HG02759 (cell line): Measurements from ENCODE around the gene LY6G5B.

Experiments used
- ATAC-seq: cut with Tn5 transposase; IDR thresholded peaks from one replicate; pipeline ENCODE4 v1.9.1; 2021; ENCODE audit warnings: mild to moderate bottlenecking, moderate library complexity; ENCODE audit not compliant: unreplicated experiment

The LY6G5B gene

DNA sequence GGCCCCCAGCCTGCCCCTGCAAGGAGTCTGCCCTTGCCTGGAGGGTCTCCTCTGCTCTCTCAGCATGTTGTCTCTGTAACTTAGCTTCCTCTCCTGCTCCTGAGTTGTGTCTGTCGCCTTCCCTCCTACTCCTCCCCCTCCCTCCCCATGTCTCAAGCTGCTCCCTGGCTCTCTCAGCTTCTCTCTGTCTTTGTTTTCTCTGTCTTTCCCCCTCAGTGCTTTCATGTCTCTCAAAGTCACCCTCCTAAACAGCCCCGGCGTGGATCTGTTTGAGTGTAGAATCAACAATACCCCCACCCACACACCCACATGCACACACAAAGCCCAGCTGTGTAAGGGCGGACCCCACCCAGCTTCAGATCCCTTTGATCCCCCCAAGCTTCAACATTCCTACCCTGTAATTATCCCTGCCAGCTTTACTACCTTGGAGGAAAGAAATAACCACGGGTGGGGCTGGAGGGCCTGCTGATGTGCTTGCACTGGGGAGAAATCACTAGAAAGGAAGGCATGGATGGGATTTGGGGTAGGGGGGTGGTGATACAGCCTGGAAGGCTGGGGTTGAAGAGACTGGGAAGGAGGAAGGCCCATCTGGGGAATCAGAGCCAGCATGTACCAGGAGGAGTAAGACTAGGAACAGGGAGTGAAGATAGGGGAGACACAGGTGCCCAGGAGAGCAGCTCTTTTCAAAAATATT, 44.4 kb downstream of the LY6G5B start:
- ATAC-seq = no peak

DNA sequence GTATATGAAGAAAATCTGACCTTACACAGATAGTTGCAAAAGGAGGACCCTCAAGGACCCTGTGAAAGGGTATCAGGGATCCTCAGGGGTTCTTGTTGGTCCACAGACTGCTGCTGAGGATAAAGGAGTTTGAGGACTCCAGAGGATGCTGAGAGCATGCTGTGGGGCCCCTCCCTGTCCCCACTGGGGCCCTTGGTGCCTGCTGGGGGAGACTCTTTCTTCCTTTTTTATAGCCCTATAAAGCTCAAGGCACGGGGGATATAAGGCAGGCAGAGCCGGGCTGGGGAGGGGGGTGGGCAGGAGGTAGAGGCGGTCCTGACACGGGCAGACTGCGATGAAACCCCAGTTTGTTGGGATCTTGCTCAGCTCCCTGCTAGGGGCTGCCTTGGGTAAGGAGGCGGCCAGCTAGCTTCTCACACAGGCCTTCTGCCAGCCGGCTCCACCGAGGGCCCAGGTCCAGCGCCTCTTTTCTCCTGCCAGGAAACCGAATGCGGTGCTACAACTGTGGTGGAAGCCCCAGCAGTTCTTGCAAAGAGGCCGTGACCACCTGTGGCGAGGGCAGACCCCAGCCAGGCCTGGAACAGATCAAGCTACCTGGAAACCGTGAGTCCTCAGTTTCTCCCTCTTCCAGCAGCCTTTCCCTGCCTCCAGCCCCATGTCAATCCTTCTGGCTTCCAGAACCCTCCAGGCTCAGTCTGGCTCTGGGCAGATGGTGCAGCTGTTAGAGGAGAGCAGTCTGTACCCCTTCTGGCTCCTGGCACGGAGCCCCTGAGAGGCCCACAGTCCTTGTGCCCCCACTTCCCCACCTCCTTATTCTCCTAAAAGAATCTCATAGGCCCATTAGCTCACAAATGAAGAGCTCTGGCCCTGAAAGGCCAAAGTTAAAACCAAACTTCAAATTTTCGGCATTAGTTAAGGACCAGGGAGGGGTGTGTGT, 45.5 kb downstream of the LY6G5B start, which contains the start of gene LY6G6D:
Gene LY6G6D (plus strand): TSS at position 327 of the 937 bp plus-strand sequence. CDS start 8 bp downstream, at position 335.
- ATAC-seq = no peak

DNA sequence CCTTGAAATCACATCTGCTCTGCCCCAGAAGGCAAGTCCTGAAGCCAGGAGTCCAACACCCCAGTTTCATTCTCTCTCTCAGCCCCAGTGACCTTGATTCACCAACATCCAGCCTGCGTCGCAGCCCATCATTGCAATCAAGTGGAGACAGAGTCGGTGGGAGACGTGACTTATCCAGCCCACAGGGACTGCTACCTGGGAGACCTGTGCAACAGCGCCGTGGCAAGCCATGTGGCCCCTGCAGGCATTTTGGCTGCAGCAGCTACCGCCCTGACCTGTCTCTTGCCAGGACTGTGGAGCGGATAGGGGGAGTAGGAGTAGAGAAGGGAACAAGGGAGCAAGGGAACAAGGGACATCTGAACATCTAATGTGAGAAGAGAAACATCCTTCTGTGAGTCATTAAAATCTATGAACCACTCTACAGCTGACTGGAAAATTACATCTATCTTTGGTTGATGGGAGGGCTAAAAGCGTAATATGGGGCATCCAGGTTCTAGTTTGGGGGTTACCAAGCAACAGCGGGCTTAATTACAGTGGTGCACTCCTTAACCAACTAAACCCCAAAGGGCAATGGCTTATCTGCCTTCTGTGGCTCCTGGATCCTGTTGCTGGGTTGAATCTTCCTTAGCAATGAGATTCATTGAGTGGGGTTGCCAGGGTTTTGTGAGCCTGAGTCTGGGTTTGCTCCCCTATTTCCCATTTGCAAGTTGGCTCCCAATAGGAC, 47.9 kb downstream of the LY6G5B start:
- no peak for ATAC-seq

DNA sequence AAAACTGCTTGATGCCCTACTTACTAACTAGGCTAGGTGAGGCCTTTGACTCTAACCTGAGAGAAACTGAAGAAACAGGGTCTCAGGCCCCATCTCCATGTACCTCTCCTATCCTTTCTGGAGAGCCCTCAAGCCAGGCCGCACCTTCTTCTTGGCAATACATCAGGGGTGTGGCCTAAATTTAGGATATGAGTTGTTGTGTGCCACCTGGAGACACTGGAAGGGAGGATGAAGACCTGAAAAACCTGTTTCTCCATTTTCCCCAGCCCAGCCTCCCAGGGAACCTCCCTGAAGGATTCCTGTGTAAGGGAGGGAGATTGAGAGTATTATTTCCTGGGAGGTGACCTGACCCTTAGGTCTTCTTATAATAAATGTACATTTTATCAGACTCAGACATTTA, 48.5 kb downstream of the LY6G5B start:
- ATAC-seq = no peak

DNA sequence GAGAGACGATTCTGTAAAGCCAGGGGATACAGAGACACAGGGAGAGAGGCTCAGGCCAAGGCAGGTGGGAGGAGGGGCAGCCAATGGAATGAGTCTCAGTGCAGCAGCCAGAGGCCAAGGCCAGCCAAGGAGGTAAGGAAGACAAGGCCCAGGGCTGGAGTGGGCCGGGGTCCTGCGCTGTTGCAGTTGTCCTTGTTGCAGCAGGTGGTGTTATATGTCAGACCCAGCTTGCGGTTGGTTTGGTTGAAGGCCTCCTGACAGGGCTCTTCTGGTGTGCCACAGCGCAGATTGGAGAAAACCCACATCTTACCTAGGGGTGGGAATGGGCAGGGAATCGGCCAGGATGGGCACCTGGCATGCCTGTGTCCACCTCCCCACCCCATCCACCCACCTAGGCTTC, 49.2 kb downstream of the LY6G5B start:
- ATAC-seq = no peak

DNA sequence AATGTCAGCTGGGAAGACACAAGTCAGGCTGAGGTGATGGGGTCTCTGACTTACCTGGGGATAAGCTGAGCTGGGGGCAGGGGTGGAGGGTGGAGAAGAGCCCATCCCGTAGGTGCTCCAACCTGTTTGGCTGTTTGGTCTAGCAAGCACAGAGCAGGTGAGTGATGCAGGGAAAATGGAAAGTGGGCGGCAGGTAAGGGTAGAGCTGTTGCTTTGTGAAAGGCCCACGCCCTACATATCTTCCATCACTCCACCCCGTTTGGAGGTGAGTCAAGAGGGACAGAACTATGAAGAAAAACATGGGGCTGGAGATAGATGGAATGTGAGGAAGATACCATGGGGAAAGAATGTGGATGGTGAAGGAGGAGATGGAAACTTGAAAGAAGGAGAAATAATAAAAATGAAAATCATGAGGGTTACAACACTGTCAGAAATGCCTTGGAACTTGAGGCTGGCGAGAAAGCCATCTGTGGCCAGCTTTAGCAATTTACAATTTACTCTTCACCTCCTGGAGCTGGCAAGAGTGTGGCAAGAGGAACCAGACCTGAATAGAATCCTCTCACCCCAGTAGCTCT, 50.5 kb downstream of the LY6G5B start:
- ATAC-seq = no peak

DNA sequence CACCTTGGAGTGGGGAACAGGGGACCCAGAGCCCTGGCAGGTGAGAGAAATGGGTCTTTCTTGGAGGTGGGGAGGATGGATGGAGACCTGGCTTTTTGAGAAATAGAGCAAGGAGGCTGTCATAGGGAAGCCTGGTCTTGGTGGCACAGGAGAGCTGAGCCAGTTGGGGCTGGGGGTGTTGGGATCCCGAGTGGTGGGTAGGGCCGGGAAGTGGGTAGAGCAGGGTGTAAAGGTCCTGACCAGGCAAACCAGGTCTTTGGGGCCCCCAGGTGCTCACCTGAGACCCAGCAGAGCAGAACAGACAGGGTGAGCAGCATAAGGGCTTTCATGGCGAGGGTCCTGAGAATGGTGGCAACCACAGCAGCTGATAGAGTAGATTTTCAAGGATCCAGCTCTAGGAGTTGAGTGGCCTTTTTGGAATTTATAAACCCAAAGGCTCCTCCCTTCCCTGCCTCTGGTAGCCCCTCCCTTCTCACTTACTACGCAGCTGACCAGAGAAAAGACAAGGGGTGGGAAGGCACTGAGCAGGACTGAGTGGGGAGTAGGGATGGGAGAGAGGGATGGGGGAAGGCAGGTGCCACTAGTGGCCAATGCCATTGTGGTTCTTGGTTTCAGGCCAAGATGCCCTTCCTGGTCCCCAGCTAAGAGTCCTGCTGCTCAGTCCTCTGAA, 51.7 kb downstream of the LY6G5B start, which contains the start of gene LY6G6C:
Gene LY6G6C (minus strand): TSS at position 396 of the 670 bp plus-strand sequence. CDS start 67 bp downstream, at position 329.
- no peak for ATAC-seq

DNA sequence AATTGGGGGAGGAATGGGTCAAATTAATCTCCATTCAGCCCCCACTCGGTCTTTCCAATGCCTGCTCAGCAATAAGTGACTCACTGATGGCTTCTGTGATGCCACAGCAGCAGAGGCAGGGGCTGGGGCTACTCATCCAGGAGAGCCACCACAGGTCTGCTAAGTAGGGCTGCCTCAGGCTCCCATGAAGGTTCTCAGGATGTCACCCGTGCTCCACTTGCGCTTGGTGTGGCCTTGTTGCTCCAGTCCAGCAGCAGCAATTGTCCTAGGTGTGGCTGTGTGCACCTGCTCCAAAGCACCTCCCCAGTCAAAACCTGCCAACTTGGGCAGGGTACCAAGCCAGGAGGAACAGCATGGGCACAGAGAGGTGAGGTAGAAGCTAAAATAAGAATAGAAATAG, 52.4 kb downstream of the LY6G5B start:
- no peak for ATAC-seq
